ENCODE data around the gene PRDM15.

- TF ChIP-seq EP300 (IDR thresholded peaks at IDR 0.05; ENCODE audit: borderline replicate concordance) (no peak), NFIC (IDR thresholded peaks at IDR 0.05) (no peak), MAX (IDR thresholded peaks at IDR 0.05) (no peak), YY1 (IDR thresholded peaks at IDR 0.05; ENCODE audit: low read depth) (no peak), TEAD4 (IDR thresholded peaks at IDR 0.05) (no peak), RAD21 (IDR thresholded peaks at IDR 0.05; ENCODE audit: low read depth) (no peak), REST (IDR thresholded peaks at IDR 0.05; ENCODE audit: low read depth) (no peak), TCF12 (IDR thresholded peaks at IDR 0.05; ENCODE audit: low read depth) (no peak)
These were observed 57.2 kb downstream of the PRDM15 start for GRCh38 chr21:41821756-41822431.

Data from Ishikawa (cell line).